GM12878 (cell line): ENCODE data around the gene PTPN12. TPM values are rescaled to one million over a fixed set of nuclear protein-coding genes. Genes with fewer than 3 reads are reported as not detected.

Experiments
- ATAC-seq: fragments of 200-7000 bp; cut with Tn5 transposase; 3 replicates; pipeline ENCODE4 v1.9.1; 2020; ENCODE audit warnings: mild to moderate bottlenecking, moderate library complexity
- BruUV-seq: library from RNA; stranded (reverse); fragments of 400-500 nt; replicated peaks from 2 replicates; lab custom pipeline; 2021; lab: Mats Ljungman, UMichigan
- CTCF ChIA-PET: fragments of 300-600 bp; sonication (Branson Sonifier 250); formaldehyde crosslinking; extraction: SDS; loops from one replicate; lab custom pipeline; 2021; ENCODE audit warnings: inconsistent platforms; lab: Yijun Ruan, JAX
- POLR2A ChIA-PET: fragments of 350-600 bp; formaldehyde crosslinking; extraction: SDS; loops from one replicate; lab custom pipeline; 2021; ENCODE audit warnings: inconsistent platforms; lab: Charles Lee
- RAD21 ChIA-PET: fragments of 300-600 bp; sonication (Branson Sonifier 250); formaldehyde crosslinking; loops from one replicate; lab custom pipeline; 2023; ENCODE audit warnings: antibody characterized with exemption; ENCODE audit not compliant: unreplicated experiment; lab: Charles Lee
- SMC1A ChIA-PET: fragments of 300-600 bp; sonication (Branson Sonifier 250); formaldehyde crosslinking; loops from one replicate; lab custom pipeline; 2023; ENCODE audit not compliant: unreplicated experiment, uncharacterized antibody; lab: Charles Lee
- DNase-seq: peaks from one replicate; pipeline ENCODE4 v3.0.0-alpha.2; 2011; ENCODE audit warnings: low read depth, low spot score
- FAIRE-seq: peaks from 3 replicates; lab custom pipeline; 2011; peaks lifted over from hg19 to GRCh38; lab: Jason Lieb, UNC
- H2AFZ ChIP-seq: 2 replicates; pipeline ENCODE4 v1.6.0; 2011; ENCODE audit warnings: low read depth, low read length, control low read depth; ENCODE audit not compliant: control insufficient read depth
- H3K27ac ChIP-seq: 2 replicates; pipeline ENCODE4 v1.5.1; 2011; ENCODE audit warnings: control low read depth; ENCODE audit not compliant: control insufficient read depth, insufficient read depth
- H3K27me3 ChIP-seq, 2 experiments: replicated peaks in 1 of 2; 2 replicates each; pipeline versions ENCODE4 v1.6.0 to v1.6.1; 2011; ENCODE audit warnings: low read length in 1 of 2; ENCODE audit not compliant: control insufficient read depth in 2 of 2, insufficient read depth in 2 of 2
- H3K36me3 ChIP-seq, 2 experiments: 2 replicates each; pipeline ENCODE4 v1.5.1; 2011; ENCODE audit warnings: low read length in 1 of 2; ENCODE audit not compliant: control insufficient read depth in 2 of 2, insufficient read depth in 2 of 2
- H3K4me1 ChIP-seq: 2 replicates; pipeline ENCODE4 v1.6.1; 2011; ENCODE audit warnings: mild to moderate bottlenecking, low read length, moderate library complexity, mixed read lengths; ENCODE audit not compliant: control insufficient read depth, insufficient read depth
- H3K4me2 ChIP-seq: 2 replicates; pipeline ENCODE4 v1.6.0; 2011; ENCODE audit warnings: control low read depth; ENCODE audit not compliant: control insufficient read depth, insufficient read depth
- H3K4me3 ChIP-seq: fragments of 200-600 bp; sonication (generic); 2 replicates; pipeline ENCODE4 v1.5.1; 2016
- H3K79me2 ChIP-seq: 2 replicates; pipeline ENCODE4 v1.6.0; 2011; ENCODE audit warnings: low read length; ENCODE audit not compliant: control insufficient read depth, insufficient read depth
- H3K9ac ChIP-seq: 2 replicates; pipeline ENCODE4 v1.8.0; 2011; ENCODE audit warnings: low read length, control low read depth, mixed read lengths; ENCODE audit not compliant: control insufficient read depth, insufficient read depth
- H3K9me3 ChIP-seq: replicated peaks from 3 replicates; pipeline ENCODE4 v1.5.1; 2011; ENCODE audit warnings: mild to moderate bottlenecking, low read length; ENCODE audit not compliant: control insufficient read depth, insufficient read depth
- H4K20me1 ChIP-seq: 2 replicates; pipeline ENCODE4 v1.6.0; 2011; ENCODE audit not compliant: control insufficient read depth, insufficient read depth
- ASH2L ChIP-seq: fragments of 300-600, 200-600 bp; sonication (generic); IDR thresholded peaks from 2 replicates; pipeline ENCODE4 v1.6.1; 2017; ENCODE audit warnings: low read depth, mild to moderate bottlenecking, borderline replicate concordance
- EZH2 ChIP-seq: IDR thresholded peaks from 2 replicates; pipeline ENCODE4 v1.6.1; 2012; ENCODE audit warnings: low read depth, mild to moderate bottlenecking, control low read depth, inconsistent platforms, low read length, borderline replicate concordance; ENCODE audit not compliant: control insufficient read depth
- FOXM1 ChIP-seq: IDR thresholded peaks from 2 replicates; pipeline ENCODE4 v1.6.1; 2012; ENCODE audit warnings: low read depth, mild to moderate bottlenecking, inconsistent platforms, low read length, moderate library complexity
- GABPA ChIP-seq: IDR thresholded peaks from 2 replicates; pipeline ENCODE4 v1.6.1; 2014; ENCODE audit warnings: antibody characterized with exemption, low read depth, mild to moderate bottlenecking, inconsistent platforms
- HDGF ChIP-seq: fragments of 450-650 bp; IDR thresholded peaks from 2 replicates; pipeline ENCODE4 v1.6.1; 2016; ENCODE audit warnings: antibody characterized with exemption
- IKZF2 ChIP-seq, 2 experiments: fragments of 450-650 bp; IDR thresholded peaks; 2 replicates each; pipeline ENCODE4 v1.6.1; 2017; ENCODE audit warnings: mild to moderate bottlenecking in 2 of 2, moderate library complexity in 2 of 2
- JUNB ChIP-seq: IDR thresholded peaks from 2 replicates; pipeline ENCODE4 v1.6.1; 2016; ENCODE audit warnings: antibody characterized with exemption, mild to moderate bottlenecking
- KDM1A ChIP-seq: fragments of 200-600 bp; sonication (generic); IDR thresholded peaks from 2 replicates; pipeline ENCODE4 v1.6.1; 2016; ENCODE audit warnings: borderline replicate concordance
- MAX ChIP-seq: IDR thresholded peaks from 2 replicates; pipeline ENCODE4 v1.6.1; 2012; ENCODE audit warnings: low read depth, low read length, improper control_type of control experiment
- NFYA ChIP-seq: IDR thresholded peaks from 2 replicates; pipeline ENCODE4 v1.6.1; 2011; ENCODE audit warnings: low read depth, mild to moderate bottlenecking, low read length, improper control_type of control experiment, borderline replicate concordance
- PKNOX1 ChIP-seq: fragments of 450-650 bp; IDR thresholded peaks from 2 replicates; pipeline ENCODE4 v1.6.1; 2016; ENCODE audit warnings: mild to moderate bottlenecking
- POU2F2 ChIP-seq: IDR thresholded peaks from 3 replicates; pipeline ENCODE4 v1.6.1; 2011; ENCODE audit warnings: low read depth, mild to moderate bottlenecking, low read length, borderline replicate concordance
- RFX5 ChIP-seq: IDR thresholded peaks from 2 replicates; pipeline ENCODE4 v1.6.1; 2011; ENCODE audit warnings: low read depth, low read length, improper control_type of control experiment
- SUPT20H ChIP-seq: IDR thresholded peaks from 2 replicates; pipeline ENCODE4 v1.6.1; 2011; ENCODE audit warnings: low read depth, mild to moderate bottlenecking, low read length, moderate library complexity, borderline replicate concordance; ENCODE audit not compliant: control insufficient read depth
- WGBS: methylation state at CpG from one replicate; pipeline ENCODE4 v1.1.6; 2016; ENCODE audit warnings: low lambda C conversion rate; ENCODE audit not compliant: insufficient replicate concordance, insufficient coverage; ENCODE audit errors: missing lambda C conversion rate; 5-methylcytosine and 5-hydroxymethylcytosine counted together
- in situ Hi-C: fragments of 300-500 bp; cut with MboI; formaldehyde crosslinking; loops from 9 replicates; pipeline ENCODE4 v1.14.3; 2018; ENCODE audit warnings: mixed read lengths
- intact Hi-C: fragments of 100-400 bp; cut with micrococcal nuclease; formaldehyde crosslinking; loops from one replicate; pipeline ENCODE4 v1.14.2; 2022; ENCODE audit not compliant: unreplicated experiment
- polyA plus RNA-seq, 11 experiments: library from polyadenylated mRNA; depleted of rRNA in 4 of 11; unstranded in 6 of 11; stranded (reverse) in 5 of 11; fragments of >200 nt; fragmentation: Nextera tagmentation in 4 of 11; fragmentation: Illumina TruSeq in 1 of 11; extraction: Ambion mirVana in 4 of 11; extraction: Trizol in 1 of 11; gene quantifications; 1 replicate in 1 of 11; 2 replicates in 10 of 11; pipeline versions ENCODE4 v1.2.1 to v1.2.3, GENCODE V29; 2011 to 2016; ENCODE audit warnings: inconsistent platforms in 2 of 11, missing spikeins in 2 of 11, low read depth in 1 of 11
- total RNA-seq, 4 experiments: library from RNA; depleted of rRNA in 3 of 4; stranded (reverse); fragments of >200 nt in 3 of 4; fragmentation: Illumina TruSeq in 1 of 4; extraction: Trizol in 1 of 4; gene quantifications; 2 replicates each; pipeline versions ENCODE4 v1.2.1 to v1.2.3, GENCODE V29; 2013 to 2021

The PTPN12 gene
- total and polyA plus RNA-seq, 10 of the 15 experiments (the other 5 are each of a cell fraction or from before 2014, with no cell fraction given), result 6.6 to 52.9 (median 17.4) TPM

GRCh38 chr7:77649716-77650349, 112.7 kb downstream of the PTPN12 start:
- Histone ChIP-seq H3K9ac (no peak overlapping the region), H3K4me3 (no peak overlapping the region), H3K27me3 (no peaks in the 10 kb centered on the region), H3K27ac (no peak overlapping the region), H3K9me3 (no peaks in the 10 kb centered on the region), H3K36me3 (no peaks in the 10 kb centered on the region; a peak in 2 of 4 replicates), H3K4me1 (no peaks in the 10 kb centered on the region), H3K4me2 (no peak overlapping the region), H4K20me1 (no peaks in the 10 kb centered on the region), H3K79me2 (no peaks in the 10 kb centered on the region), H2AFZ (no peak overlapping the region)
- in situ Hi-C loops, result loop anchor here (10.0 kb wide), 1 partner anchor 285 kb away; no protein-coding TSS in a partner anchor
- ChIA-PET SMC1A (interaction anchor here (0.6 to 4.7 kb wide), 12 partner anchors 8 to 390 kb away, joined by 3 to 53 read pairs (median 3); no protein-coding TSS in a partner anchor), CTCF (interaction anchor here (0.7 to 14.1 kb wide), 11 partner anchors 8 to 391 kb away, joined by 3 to 225 read pairs (median 9); partner anchors contain the start of gene RSBN1L), RAD21 (interaction anchor here (3.2 to 4.2 kb wide), 2 partner anchors 107 to 111 kb away, joined by 31 to 58 read pairs; no protein-coding TSS in a partner anchor), POLR2A (interaction anchor here (0.6 to 0.7 kb wide), 2 partner anchors 233 to 396 kb away, joined by 3 to 4 read pairs; no protein-coding TSS in a partner anchor)
- 67% methylated on average over 4 of the region's 4 CpGs for WGBS
- no peak for FAIRE-seq
- BruUV-seq, result no TSS peak
- no peak for ATAC-seq
- TF ChIP-seq FOXM1 (no peak), MAX (no peak), SUPT20H (no peak), EZH2 (no peak), POU2F2 (no peak), HDGF (no peak), GABPA (no peak), PKNOX1 (no peak), KDM1A (no peak), ASH2L (no peak), NFYA (no peak), IKZF2 (IDR thresholded peaks at IDR 0.05) (no peak), RFX5 (no peak), JUNB (no peak)
- DNase-seq, result no peak
- intact Hi-C loops, result no loop called here
